HG03571 (cell line): Measurements from ENCODE around the gene PAQR7.

Source experiments
- ATAC-seq: cut with Tn5 transposase; IDR thresholded peaks from one replicate; pipeline ENCODE4 v1.9.1; 2021; ENCODE audit not compliant: unreplicated experiment

Gene PAQR7

GRCh38 chr1:25875154-25875855 lies at the start of gene PAQR7:
TSS of gene PAQR7 (minus strand) at chr1:25875708. CDS start at chr1:25863839, 11,869 bp downstream.
- peak; percentile 44 for ATAC-seq

GRCh38 chr1:25924454-25924853 lies 48.9 kb upstream of the PAQR7 start:
- ATAC-seq: no peak

GRCh38 chr1:25922971-25923552 lies 47.6 kb upstream of the PAQR7 start:
- ATAC-seq: no peak

GRCh38 chr1:25922056-25922970 lies 46.8 kb upstream of the PAQR7 start:
- no peak for ATAC-seq

GRCh38 chr1:25918615-25919014 lies 43.1 kb upstream of the PAQR7 start:
- no peak for ATAC-seq

GRCh38 chr1:25917996-25918395 lies 42.5 kb upstream of the PAQR7 start:
- no peak for ATAC-seq

GRCh38 chr1:25916460-25916859 lies 41.0 kb upstream of the PAQR7 start:
- no peak for ATAC-seq

GRCh38 chr1:25914074-25914995 lies 38.8 kb upstream of the PAQR7 start:
- ATAC-seq: no peak

GRCh38 chr1:25913206-25913605 lies 37.7 kb upstream of the PAQR7 start:
- no peak for ATAC-seq

GRCh38 chr1:25912076-25912831 lies 36.7 kb upstream of the PAQR7 start:
- ATAC-seq: no peak

- no peak for ATAC-seq
These were observed 35.7 kb upstream of the PAQR7 start for GRCh38 chr1:25911162-25911561.

- ATAC-seq: no peak
These were observed 33.5 kb upstream of the PAQR7 start for GRCh38 chr1:25909040-25909439.

- no peak for ATAC-seq
These were observed 32.7 kb upstream of the PAQR7 start for GRCh38 chr1:25908161-25908560.

GRCh38 chr1:25907601-25908000 lies 32.1 kb upstream of the PAQR7 start:
- ATAC-seq: no peak

- ATAC-seq: peak; percentile 5
These were observed 31.3 kb upstream of the PAQR7 start for GRCh38 chr1:25906644-25907300.

GRCh38 chr1:25905680-25906643 lies 30.5 kb upstream of the PAQR7 start, which contains the start of gene STMN1:
TSS of gene STMN1 (minus strand) at chr1:25906419. CDS start at chr1:25904676, 1,743 bp downstream.
- peak; percentile 47 for ATAC-seq

- ATAC-seq: peak; percentile 72
These were observed 29.6 kb upstream of the PAQR7 start for GRCh38 chr1:25904943-25905679.
